Activated T-cell treated with anti-CD3 and anti-CD28 coated beads, Interleukin-2, amount 50 U/mL, for 24 hours (primary cell): Measurements from ENCODE around the gene NHERF2.

Experiments used
- DNase-seq: peaks from one replicate; pipeline ENCODE4 v3.0.0-alpha.2; 2020
- H3K27ac Mint-ChIP-seq: 2 replicates; pipeline ENCODE4 v1.8.0; 2020; ENCODE audit warnings: mild to moderate bottlenecking, mixed read lengths
- H3K27me3 Mint-ChIP-seq: 2 replicates; pipeline ENCODE4 v1.8.0; 2020; ENCODE audit warnings: mixed read lengths
- H3K36me3 Mint-ChIP-seq: 2 replicates; pipeline ENCODE4 v1.8.0; 2020; ENCODE audit warnings: low read depth, mixed read lengths
- H3K4me1 Mint-ChIP-seq: 2 replicates; pipeline ENCODE4 v1.8.0; 2020; ENCODE audit warnings: low read depth, mixed read lengths
- H3K4me3 Mint-ChIP-seq: 2 replicates; pipeline ENCODE4 v1.8.0; 2020; ENCODE audit warnings: mild to moderate bottlenecking, moderate library complexity, mixed read lengths
- H3K9me3 Mint-ChIP-seq: 2 replicates; pipeline ENCODE4 v1.8.0; 2020; ENCODE audit warnings: mixed read lengths

The NHERF2 gene

GRCh38 chr16:2058872-2059271 lies 32.2 kb downstream of the NHERF2 start:
- H3K4me3 Mint-ChIP-seq, result no peak overlapping the region

GRCh38 chr16:2060346-2060745 lies 33.6 kb downstream of the NHERF2 start:
- Mint-ChIP-seq H3K4me3 (no peak overlapping the region), H3K27me3 (no peaks in the 10 kb centered on the region), H3K36me3 (peaks cover 68% of the 10 kb centered on the region), H3K9me3 (no peaks in the 10 kb centered on the region), H3K4me1 (no peaks in the 10 kb centered on the region), H3K27ac (no peak overlapping the region)
- no peak for DNase-seq

More at GRCh38 chr16:2058872-2059271, 32.2 kb downstream of the NHERF2 start:
- H3K27me3 Mint-ChIP-seq, result no peaks in the 10 kb centered on the region
- H3K27ac Mint-ChIP-seq, result no peak overlapping the region
- H3K9me3 Mint-ChIP-seq, result no peaks in the 10 kb centered on the region
- H3K36me3 Mint-ChIP-seq, result peaks cover 68% of the 10 kb centered on the region
- no peak for DNase-seq
- no peaks in the 10 kb centered on the region for H3K4me1 Mint-ChIP-seq

GRCh38 chr16:2061023-2061422 lies 34.3 kb downstream of the NHERF2 start:
- Mint-ChIP-seq H3K27ac (no peak overlapping the region), H3K27me3 (no peaks in the 10 kb centered on the region), H3K4me3 (no peak overlapping the region), H3K36me3 (peaks cover 70% of the 10 kb centered on the region), H3K4me1 (no peaks in the 10 kb centered on the region), H3K9me3 (no peaks in the 10 kb centered on the region)
- DNase-seq, result no peak

- Mint-ChIP-seq H3K27me3 (no peaks in the 10 kb centered on the region), H3K4me3 (no peak overlapping the region), H3K4me1 (no peaks in the 10 kb centered on the region), H3K9me3 (no peaks in the 10 kb centered on the region), H3K27ac (no peak overlapping the region), H3K36me3 (peaks cover 72% of the 10 kb centered on the region)
- no peak for DNase-seq
These were observed 34.8 kb downstream of the NHERF2 start for GRCh38 chr16:2061526-2061925.

- no peak for DNase-seq
- Mint-ChIP-seq H3K27me3 (no peaks in the 10 kb centered on the region), H3K9me3 (no peaks in the 10 kb centered on the region), H3K4me1 (no peaks in the 10 kb centered on the region), H3K36me3 (peaks cover 71% of the 10 kb centered on the region), H3K27ac (no peak overlapping the region), H3K4me3 (no peak overlapping the region)
These were observed 36.1 kb downstream of the NHERF2 start for GRCh38 chr16:2062801-2063200.

- no peaks in the 10 kb centered on the region for H3K4me1 Mint-ChIP-seq
- no peak overlapping the region for H3K27ac Mint-ChIP-seq
- H3K27me3 Mint-ChIP-seq, result no peaks in the 10 kb centered on the region
These were observed 37.2 kb downstream of the NHERF2 start for GRCh38 chr16:2063861-2064260.

GRCh38 chr16:2064368-2064945 lies 37.8 kb downstream of the NHERF2 start:
- Mint-ChIP-seq H3K4me3 (no peak overlapping the region), H3K9me3 (no peaks in the 10 kb centered on the region), H3K27ac (no peak overlapping the region), H3K27me3 (no peaks in the 10 kb centered on the region), H3K4me1 (no peaks in the 10 kb centered on the region), H3K36me3 (peaks cover 77% of the 10 kb centered on the region)
- no peak for DNase-seq

More at GRCh38 chr16:2063861-2064260, 37.2 kb downstream of the NHERF2 start:
- DNase-seq, result no peak
- peaks cover 73% of the 10 kb centered on the region for H3K36me3 Mint-ChIP-seq
- H3K9me3 Mint-ChIP-seq, result no peaks in the 10 kb centered on the region
- no peak overlapping the region for H3K4me3 Mint-ChIP-seq

- no peaks in the 10 kb centered on the region for H3K27me3 Mint-ChIP-seq
- H3K9me3 Mint-ChIP-seq, result no peaks in the 10 kb centered on the region
- H3K36me3 Mint-ChIP-seq, result peaks cover 76% of the 10 kb centered on the region
- H3K4me3 Mint-ChIP-seq, result no peak overlapping the region
- H3K4me1 Mint-ChIP-seq, result no peaks in the 10 kb centered on the region
- H3K27ac Mint-ChIP-seq, result no peak overlapping the region
- DNase-seq, result no peak
These were observed 39.4 kb downstream of the NHERF2 start for GRCh38 chr16:2066139-2066538.

GRCh38 chr16:2070576-2071453 lies 44.1 kb downstream of the NHERF2 start:
- no peak overlapping the region for H3K27ac Mint-ChIP-seq
- peaks cover 82% of the 10 kb centered on the region for H3K36me3 Mint-ChIP-seq
- no peak for DNase-seq
- H3K27me3 Mint-ChIP-seq, result no peaks in the 10 kb centered on the region
- H3K9me3 Mint-ChIP-seq, result no peaks in the 10 kb centered on the region
- H3K4me1 Mint-ChIP-seq, result no peaks in the 10 kb centered on the region
- H3K4me3 Mint-ChIP-seq, result no peak overlapping the region

- no peak for DNase-seq
- Mint-ChIP-seq H3K9me3 (no peaks in the 10 kb centered on the region), H3K27ac (no peak overlapping the region), H3K4me3 (no peak overlapping the region), H3K27me3 (no peaks in the 10 kb centered on the region), H3K36me3 (peaks cover 77% of the 10 kb centered on the region), H3K4me1 (no peaks in the 10 kb centered on the region)
These were observed 44.9 kb downstream of the NHERF2 start for GRCh38 chr16:2071454-2072202.

GRCh38 chr16:2072926-2073325 lies 46.2 kb downstream of the NHERF2 start:
- Mint-ChIP-seq H3K27ac (no peak overlapping the region), H3K27me3 (no peaks in the 10 kb centered on the region), H3K4me1 (no peaks in the 10 kb centered on the region), H3K4me3 (no peak overlapping the region), H3K36me3 (peaks cover 77% of the 10 kb centered on the region), H3K9me3 (no peaks in the 10 kb centered on the region)
- no peak for DNase-seq

- H3K4me3 Mint-ChIP-seq, result no peak overlapping the region
- peaks cover 75% of the 10 kb centered on the region for H3K36me3 Mint-ChIP-seq
- H3K4me1 Mint-ChIP-seq, result no peaks in the 10 kb centered on the region
- no peaks in the 10 kb centered on the region for H3K27me3 Mint-ChIP-seq
- no peak overlapping the region for H3K27ac Mint-ChIP-seq
- no peaks in the 10 kb centered on the region for H3K9me3 Mint-ChIP-seq
- no peak for DNase-seq
These were observed 47.4 kb downstream of the NHERF2 start for GRCh38 chr16:2074071-2074470.

- DNase-seq, result no peak
- Mint-ChIP-seq H3K27ac (no peak overlapping the region), H3K27me3 (no peaks in the 10 kb centered on the region), H3K4me3 (no peak overlapping the region), H3K4me1 (no peaks in the 10 kb centered on the region), H3K9me3 (no peaks in the 10 kb centered on the region), H3K36me3 (peaks cover 77% of the 10 kb centered on the region)
These were observed 48.9 kb downstream of the NHERF2 start for GRCh38 chr16:2075631-2076030.

- H3K27me3 Mint-ChIP-seq, result no peaks in the 10 kb centered on the region
- H3K4me3 Mint-ChIP-seq, result no peak overlapping the region
- no peak for DNase-seq
- H3K36me3 Mint-ChIP-seq, result peaks cover 77% of the 10 kb centered on the region
- H3K4me1 Mint-ChIP-seq, result no peaks in the 10 kb centered on the region
- H3K27ac Mint-ChIP-seq, result no peak overlapping the region
- H3K9me3 Mint-ChIP-seq, result no peaks in the 10 kb centered on the region
These were observed 49.6 kb downstream of the NHERF2 start for GRCh38 chr16:2076072-2076865.
